Activated naive CD4-positive, alpha-beta T cell treated with anti-CD3 and anti-CD28 coated beads, Interleukin-2, amount 50 U/mL, for 72 hours (primary cell): ENCODE results near the gene NID1. TPM values are rescaled to one million over a fixed set of nuclear protein-coding genes. Genes with fewer than 3 reads are reported as not detected.
"Not testable (repeated sequence)": the region's sequence is repeated elsewhere in the genome, so short reads cannot be mapped to it uniquely, and the experiment has no call there.

Source experiments
- ATAC-seq, 2 donors: fragments of 150-1000 bp; cut with Tn5 transposase; 2 replicates each; pipeline ENCODE4 v1.10.0; 2021; ENCODE audit warnings: mild to moderate bottlenecking in 2 of 2, moderate library complexity in 2 of 2
- DNase-seq, 2 donors: peaks; one replicate each; pipeline ENCODE4 v3.0.0; 2021 to 2022; ENCODE audit warnings: low spot score in 2 of 2
- H3K27ac Mint-ChIP-seq, 2 donors: one replicate each; pipeline ENCODE4 v1.8.0; 2022; ENCODE audit warnings: mild to moderate bottlenecking in 2 of 2, mixed read lengths in 2 of 2
- H3K36me3 Mint-ChIP-seq, 2 donors: one replicate each; pipeline ENCODE4 v1.8.0; 2022; ENCODE audit warnings: mixed read lengths in 2 of 2
- H3K9me3 Mint-ChIP-seq, 2 donors: one replicate each; pipeline ENCODE4 v1.8.0; 2022; ENCODE audit warnings: mixed read lengths in 2 of 2
- total RNA-seq, 2 donors: library from RNA; stranded (reverse); gene quantifications; one replicate each; pipeline ENCODE4 v1.2.3, GENCODE V29; 2022

NID1 gene
- total RNA-seq, 2 donors from 2014 or later: 0.70 TPM; not detected in 1

DNA sequence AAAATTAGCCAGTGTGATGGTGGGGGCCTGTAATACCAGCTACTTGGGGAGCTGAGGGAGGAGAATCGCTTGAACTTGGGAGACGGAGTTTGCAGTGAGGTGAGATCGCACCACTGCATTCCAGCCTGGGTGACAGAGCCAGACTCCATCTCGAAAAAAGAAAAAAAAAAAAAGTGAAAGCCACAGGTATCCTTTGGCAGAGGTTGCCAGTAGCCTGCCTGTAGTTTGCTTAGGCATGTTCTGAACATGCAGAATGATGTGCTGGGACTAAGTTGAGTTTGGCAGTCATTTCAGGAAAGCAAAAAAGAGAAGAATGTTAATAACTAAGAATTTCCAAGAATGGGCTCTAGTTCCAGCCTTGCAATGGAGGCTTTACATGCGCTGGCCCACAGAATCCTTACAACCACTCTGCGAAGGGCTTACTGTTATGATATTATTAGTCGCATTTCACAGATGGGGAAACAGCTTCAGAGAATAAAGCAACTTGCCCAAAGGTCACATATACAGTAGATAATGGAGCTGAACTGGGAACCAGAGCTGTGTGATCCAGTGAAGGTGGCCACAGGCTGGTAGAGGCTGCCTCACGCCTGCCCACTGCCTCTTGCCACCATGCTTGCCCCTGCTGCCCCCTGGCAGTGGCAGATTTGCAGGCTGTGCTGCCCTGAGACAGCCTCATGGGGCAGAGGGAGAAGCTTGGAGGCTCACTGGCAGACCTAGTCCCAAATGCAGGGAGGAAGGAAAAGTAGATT lies 131.7 kb downstream of the NID1 start:
- DNase-seq (no peak), ATAC-seq (no peak)
- no peaks in the 10 kb centered on the region for H3K36me3 Mint-ChIP-seq
- no peaks in the 10 kb centered on the region for H3K9me3 Mint-ChIP-seq
- no peak overlapping the region for H3K27ac Mint-ChIP-seq

DNA sequence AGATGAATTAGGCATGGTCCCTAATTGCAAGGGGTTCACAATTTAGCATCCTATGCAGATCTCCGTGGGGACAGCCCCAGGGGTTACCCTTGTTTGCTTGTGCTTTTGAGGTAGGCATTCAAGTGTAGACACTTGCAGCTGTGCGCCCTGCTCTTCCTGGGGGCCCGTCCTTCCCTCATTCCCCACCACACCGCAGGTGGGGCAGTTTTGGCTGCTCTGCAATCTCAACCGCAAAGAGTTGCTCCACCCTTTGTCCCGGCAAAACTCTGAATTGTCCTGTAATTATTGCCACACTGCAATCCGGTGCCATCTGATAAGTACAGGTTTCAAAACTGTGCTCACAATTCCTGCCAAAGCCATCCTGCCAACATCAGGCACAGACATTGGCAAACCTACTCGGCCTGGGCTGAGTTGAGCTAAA lies 132.8 kb downstream of the NID1 start:
- Mint-ChIP-seq H3K27ac (no peak overlapping the region), H3K36me3 (no peaks in the 10 kb centered on the region), H3K9me3 (no peaks in the 10 kb centered on the region)
- ATAC-seq (no peak), DNase-seq (no peak)

DNA sequence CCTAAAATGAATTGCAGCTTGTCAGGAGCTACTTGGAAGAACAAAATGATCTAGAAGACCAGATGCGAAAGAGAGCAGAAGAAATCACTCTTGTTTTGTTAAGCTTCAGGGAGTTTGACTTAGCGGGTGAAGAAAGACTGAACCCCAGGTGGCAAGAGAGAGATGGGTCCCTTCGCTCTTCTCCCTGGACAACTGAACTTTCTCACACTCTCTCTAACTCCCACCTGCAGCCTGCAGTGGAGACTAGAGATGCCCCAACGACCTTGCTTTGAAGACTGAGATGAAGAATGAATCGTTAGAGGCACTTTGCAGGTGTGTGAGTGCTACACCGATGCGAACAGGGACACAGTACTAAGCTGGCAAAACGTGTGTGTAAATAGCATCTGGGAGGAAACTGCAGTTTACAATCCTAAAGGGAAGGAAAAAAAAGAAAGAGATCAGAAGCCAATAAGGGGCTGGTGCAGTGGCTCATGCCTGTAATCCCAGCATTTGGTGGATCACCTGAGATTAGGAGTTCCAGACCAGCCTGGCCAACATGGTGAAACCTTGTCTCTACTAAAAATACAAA lies 133.6 kb downstream of the NID1 start:
- DNase-seq: no peak
- ATAC-seq: no peak
- H3K36me3 Mint-ChIP-seq: no peaks in the 10 kb centered on the region
- H3K9me3 Mint-ChIP-seq: no peaks in the 10 kb centered on the region
- no peak overlapping the region for H3K27ac Mint-ChIP-seq

DNA sequence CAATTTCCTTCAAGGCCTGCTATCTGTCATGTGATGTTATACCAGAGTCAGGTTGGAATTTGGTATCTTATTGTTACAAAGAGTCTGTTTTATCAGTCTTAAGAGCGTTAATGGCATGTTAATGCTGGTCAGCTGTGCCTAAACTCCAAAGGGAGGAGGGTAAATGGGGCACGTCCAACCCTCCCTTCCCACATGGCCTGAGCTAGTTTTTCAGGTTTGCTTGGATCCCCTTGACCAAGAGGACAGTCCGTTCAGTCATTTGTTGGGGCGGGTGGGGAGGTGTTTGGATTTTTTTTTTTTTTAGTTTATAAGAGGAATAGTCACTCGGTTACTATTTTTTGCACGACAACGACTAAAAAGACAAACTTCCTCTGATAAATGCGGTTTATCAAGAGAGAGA lies 134.3 kb downstream of the NID1 start:
- DNase-seq: no peak
- no peak overlapping the region for H3K27ac Mint-ChIP-seq
- no peaks in the 10 kb centered on the region for H3K9me3 Mint-ChIP-seq
- H3K36me3 Mint-ChIP-seq: no peaks in the 10 kb centered on the region
- ATAC-seq: no peak

DNA sequence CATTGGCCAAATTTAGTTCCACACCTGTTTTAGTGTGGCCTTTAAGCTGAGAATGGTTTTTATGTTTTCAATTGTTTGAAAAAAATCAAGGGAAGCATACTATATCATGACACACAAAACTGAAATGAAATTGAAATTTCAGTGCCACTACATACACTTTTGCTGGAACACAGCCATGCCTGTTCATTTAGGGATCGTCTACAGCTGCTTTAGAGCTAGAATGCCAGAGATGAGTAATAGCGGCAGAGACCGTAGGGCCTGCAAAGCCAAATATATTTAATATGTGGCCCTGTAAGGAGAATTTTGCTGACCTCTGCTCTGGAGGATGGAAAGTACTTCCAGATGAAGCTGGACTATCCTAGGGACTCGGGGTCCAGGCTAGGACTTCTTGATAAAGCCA lies 135.7 kb downstream of the NID1 start:
- Mint-ChIP-seq H3K9me3 (no peaks in the 10 kb centered on the region), H3K27ac (no peak overlapping the region), H3K36me3 (no peaks in the 10 kb centered on the region)
- DNase-seq (no peak), ATAC-seq (no peak)

DNA sequence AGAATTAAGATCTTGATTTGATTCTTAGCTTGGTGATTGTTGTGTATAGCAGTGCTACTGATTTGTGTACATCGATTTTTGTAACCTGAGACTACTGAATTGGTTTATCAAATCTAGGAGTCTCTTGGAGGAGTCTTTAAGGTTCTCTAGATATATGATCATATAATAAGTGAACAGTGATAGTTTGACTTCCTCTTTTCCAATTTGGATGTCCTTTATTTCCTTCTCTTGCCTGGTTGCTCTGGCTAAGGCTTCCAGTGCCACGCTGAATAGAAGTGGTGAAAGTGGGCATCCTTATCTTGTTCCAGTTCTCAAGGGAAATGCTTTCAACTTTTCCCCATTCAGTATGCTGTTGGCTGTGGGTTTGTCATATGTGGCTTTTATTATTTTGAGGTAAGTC lies 136.7 kb downstream of the NID1 start:
- Mint-ChIP-seq H3K9me3 (no peaks in the 10 kb centered on the region), H3K27ac (no peak overlapping the region), H3K36me3 (no peaks in the 10 kb centered on the region)
- DNase-seq (no peak), ATAC-seq (no peak)

DNA sequence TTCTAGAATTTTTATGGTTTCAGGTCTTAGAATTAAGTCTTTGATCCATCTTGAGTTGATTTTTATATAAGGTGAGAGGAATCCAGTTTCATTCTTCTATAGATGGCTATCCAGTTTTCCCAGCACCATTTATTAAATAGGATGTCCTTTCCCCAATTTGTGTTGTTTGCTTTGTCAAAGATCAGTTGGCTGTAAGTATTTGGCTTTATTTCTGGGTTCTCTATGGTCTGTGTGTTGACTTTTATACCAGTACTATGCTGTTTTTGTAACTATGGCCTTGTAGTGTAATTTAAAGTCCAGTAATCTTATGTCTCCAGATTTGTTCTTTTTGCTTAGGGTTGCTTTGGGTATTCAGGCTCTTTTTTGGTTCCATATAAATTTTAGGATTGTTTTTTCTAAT lies 137.3 kb downstream of the NID1 start:
- not testable (repeated sequence) for DNase-seq, H3K27ac Mint-ChIP-seq, H3K9me3 Mint-ChIP-seq, ATAC-seq, H3K36me3 Mint-ChIP-seq

Other genes starting within 250 kb of the NID1 start
- gene LYST, start 198.2 kb downstream of the NID1 start, total RNA-seq: 10 to 100 TPM; 33.5 to 73.0 TPM
- gene GPR137B, start 77.4 kb upstream of the NID1 start, total RNA-seq: 1 to 10 TPM; 3.8 to 6.8 TPM
- 1 to 10 TPM; 2.8 to 5.0 TPM for gene ERO1B, start 216.9 kb upstream of the NID1 start, total RNA-seq